ENCODE results near the gene MUC15. TPM values are rescaled to one million over a fixed set of nuclear protein-coding genes. Genes with fewer than 3 reads are reported as not detected.

MUC15 gene
- polyA plus RNA-seq, 1 of the 3 experiments (the other 2 are of a cell fraction) = not detected

- TF ChIP-seq PBX3 (IDR thresholded peaks at IDR 0.05) = no peak
- no peak for TF ChIP-seq POLR2AphosphoS5 (IDR thresholded peaks at IDR 0.05; ENCODE audit: low read depth, low read length)
- TF ChIP-seq EP300 (IDR thresholded peaks at IDR 0.05; ENCODE audit: borderline replicate concordance in 1 of 2, low read depth in 1 of 2, low read length in 1 of 2) = no peak
- no peak for TF ChIP-seq RFX5 (IDR thresholded peaks at IDR 0.05; ENCODE audit: low read length)
- no peak for TF ChIP-seq YY1 (IDR thresholded peaks at IDR 0.05; ENCODE audit: low read depth)
- TF ChIP-seq RAD21 (IDR thresholded peaks at IDR 0.05; ENCODE audit: low read length) = no peak
- TF ChIP-seq SIN3A (IDR thresholded peaks at IDR 0.05; ENCODE audit: borderline replicate concordance, low read depth, low read length) = no peak
- TF ChIP-seq GABPA (IDR thresholded peaks at IDR 0.05; ENCODE audit: low read depth) = no peak
- no peak for TF ChIP-seq FOXJ3 (CRISPR knock-in tag; IDR thresholded peaks at IDR 0.05)
- Histone ChIP-seq H2AFZ (ENCODE audit: low read depth) (no peak overlapping the region), H3F3A (replicated peaks; ENCODE audit: insufficient read depth) (no peaks in the 10 kb centered on the region), H3K79me2 (ENCODE audit: insufficient read depth) (no peaks in the 10 kb centered on the region), H3K4me1 (ENCODE audit: control insufficient read depth in 1 of 2, insufficient read depth in 2 of 2, low read depth in 1 of 2, low read length in 1 of 2) (no peaks in the 10 kb centered on the region), H3K9me2 (no peaks in the 10 kb centered on the region), H3K9ac (no peak overlapping the region), H3K9me3 (no peaks in the 10 kb centered on the region), H3K27me3 (ENCODE audit: insufficient read depth) (no peaks in the 10 kb centered on the region), H4K20me1 (ENCODE audit: insufficient read depth) (no peaks in the 10 kb centered on the region), H3K4me3 (ENCODE audit: low read depth in 2 of 2, low read length in 1 of 2) (no peak overlapping the region), H3K36me3 (replicated peaks in 1 of 2; ENCODE audit: control insufficient read depth in 1 of 2, insufficient read depth in 2 of 2, low read length in 1 of 2) (no peaks in the 10 kb centered on the region), H3K27ac (ENCODE audit: low read depth in 2 of 2, low read length in 1 of 2) (no peak overlapping the region), H3K4me2 (no peak overlapping the region)
- ChIA-PET POLR2A (no interaction called here), CTCF (interaction anchor here (1.1 kb wide), 1 partner anchor 32 kb away, joined by 3 read pairs; no protein-coding TSS in a partner anchor)
- WGBS (ENCODE audit: low lambda C conversion rate) = 74% methylated on average over 2 of the region's 2 CpGs
- no peak for DNase-seq
These were observed 52.6 kb downstream of the MUC15 start for GRCh38 chr11:26519469-26519868.

DNA sequence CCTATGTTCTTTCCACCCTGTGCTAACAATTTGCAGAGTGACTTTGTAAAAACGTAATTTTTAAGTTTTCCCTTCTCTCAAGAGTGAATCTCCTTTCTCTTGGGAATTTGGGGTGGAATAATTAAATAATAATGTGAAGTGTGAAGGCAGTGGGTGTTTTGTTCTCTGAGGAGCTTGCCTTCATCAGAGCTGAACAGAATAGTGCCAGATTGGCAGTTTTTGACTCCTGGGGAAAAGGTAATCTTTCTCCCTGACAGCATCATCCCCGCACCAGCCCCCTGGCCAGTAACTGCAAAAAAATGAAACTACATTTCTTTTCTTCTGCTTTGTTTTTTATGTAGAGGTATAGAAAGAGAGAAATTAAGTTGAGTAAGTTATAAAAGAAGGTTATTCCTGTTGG lies 59.9 kb downstream of the MUC15 start:
- Histone ChIP-seq H3K4me1 (ENCODE audit: control insufficient read depth in 1 of 2, insufficient read depth in 2 of 2, low read depth in 1 of 2, low read length in 1 of 2) (no peaks in the 10 kb centered on the region), H3F3A (replicated peaks; ENCODE audit: insufficient read depth) (no peaks in the 10 kb centered on the region), H3K36me3 (replicated peaks in 1 of 2; ENCODE audit: control insufficient read depth in 1 of 2, insufficient read depth in 2 of 2, low read length in 1 of 2) (no peaks in the 10 kb centered on the region), H3K9me2 (no peaks in the 10 kb centered on the region), H3K4me2 (no peak overlapping the region), H3K9ac (no peak overlapping the region), H3K27ac (ENCODE audit: low read depth in 2 of 2, low read length in 1 of 2) (no peak overlapping the region), H3K9me3 (no peaks in the 10 kb centered on the region), H4K20me1 (ENCODE audit: insufficient read depth) (no peaks in the 10 kb centered on the region), H2AFZ (ENCODE audit: low read depth) (no peak overlapping the region), H3K4me3 (ENCODE audit: low read depth in 2 of 2, low read length in 1 of 2) (no peak overlapping the region), H3K79me2 (ENCODE audit: insufficient read depth) (no peaks in the 10 kb centered on the region), H3K27me3 (ENCODE audit: insufficient read depth) (no peaks in the 10 kb centered on the region)
- ChIA-PET POLR2A (no interaction called here), CTCF (interaction anchor here (1.5 kb wide), 1 partner anchor 14 kb away, joined by 3 read pairs; no protein-coding TSS in a partner anchor)
- no peak for DNase-seq
- no peak for TF ChIP-seq TCF12 (IDR thresholded peaks at IDR 0.05)
- TF ChIP-seq MEF2A (IDR thresholded peaks at IDR 0.05; ENCODE audit: borderline replicate concordance, low read depth) = no peak
- no peak for TF ChIP-seq RFX5 (IDR thresholded peaks at IDR 0.05; ENCODE audit: low read length)
- no peak for TF ChIP-seq MAX (IDR thresholded peaks at IDR 0.05; ENCODE audit: low read depth)
- no peak for TF ChIP-seq POLR2AphosphoS5 (IDR thresholded peaks at IDR 0.05; ENCODE audit: low read depth, low read length)
- no peak for TF ChIP-seq FOXM1 (IDR thresholded peaks at IDR 0.05; ENCODE audit: low read depth)
- TF ChIP-seq, protein P1, sequence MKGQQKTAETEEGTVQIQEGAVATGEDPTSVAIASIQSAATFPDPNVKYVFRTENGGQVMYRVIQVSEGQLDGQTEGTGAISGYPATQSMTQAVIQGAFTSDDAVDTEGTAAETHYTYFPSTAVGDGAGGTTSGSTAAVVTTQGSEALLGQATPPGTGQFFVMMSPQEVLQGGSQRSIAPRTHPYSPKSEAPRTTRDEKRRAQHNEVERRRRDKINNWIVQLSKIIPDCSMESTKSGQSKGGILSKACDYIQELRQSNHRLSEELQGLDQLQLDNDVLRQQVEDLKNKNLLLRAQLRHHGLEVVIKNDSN (IDR thresholded peaks at IDR 0.05; ENCODE audit: borderline replicate concordance, low read depth) = no peak
- TF ChIP-seq, protein P2, sequence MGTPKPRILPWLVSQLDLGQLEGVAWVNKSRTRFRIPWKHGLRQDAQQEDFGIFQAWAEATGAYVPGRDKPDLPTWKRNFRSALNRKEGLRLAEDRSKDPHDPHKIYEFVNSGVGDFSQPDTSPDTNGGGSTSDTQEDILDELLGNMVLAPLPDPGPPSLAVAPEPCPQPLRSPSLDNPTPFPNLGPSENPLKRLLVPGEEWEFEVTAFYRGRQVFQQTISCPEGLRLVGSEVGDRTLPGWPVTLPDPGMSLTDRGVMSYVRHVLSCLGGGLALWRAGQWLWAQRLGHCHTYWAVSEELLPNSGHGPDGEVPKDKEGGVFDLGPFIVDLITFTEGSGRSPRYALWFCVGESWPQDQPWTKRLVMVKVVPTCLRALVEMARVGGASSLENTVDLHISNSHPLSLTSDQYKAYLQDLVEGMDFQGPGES (IDR thresholded peaks at IDR 0.05; ENCODE audit: low read depth, low read length) = no peak
- TF ChIP-seq NFIC (IDR thresholded peaks at IDR 0.05; ENCODE audit: borderline replicate concordance) = no peak
- TF ChIP-seq GABPA (IDR thresholded peaks at IDR 0.05; ENCODE audit: low read depth) = no peak
- no peak for TF ChIP-seq USF2 (IDR thresholded peaks at IDR 0.05; ENCODE audit: borderline replicate concordance, low read depth, low read length)
- TF ChIP-seq GATA2 (CRISPR knock-in tag; IDR thresholded peaks at IDR 0.05) = no peak
- TF ChIP-seq RCOR1 (IDR thresholded peaks at IDR 0.05; ENCODE audit: low read length) = no peak
- TF ChIP-seq RAD21 (IDR thresholded peaks at IDR 0.05; ENCODE audit: low read length) = no peak
- no peak for TF ChIP-seq CHD2 (IDR thresholded peaks at IDR 0.05; ENCODE audit: low read length, partially characterized antibody)
- no peak for TF ChIP-seq FOXJ3 (CRISPR knock-in tag; IDR thresholded peaks at IDR 0.05)
- TF ChIP-seq NRF1 (IDR thresholded peaks at IDR 0.05; ENCODE audit: low read depth, low read length) = no peak
- TF ChIP-seq TEAD4 (IDR thresholded peaks at IDR 0.05; ENCODE audit: borderline replicate concordance, insufficient read depth) = no peak
- TF ChIP-seq YY1 (IDR thresholded peaks at IDR 0.05; ENCODE audit: low read depth) = no peak
- no peak for TF ChIP-seq JUND (IDR thresholded peaks at IDR 0.05)
- 51% methylated on average over 2 of the region's 2 CpGs for WGBS (ENCODE audit: low lambda C conversion rate)

All from SK-N-SH (cell line).